HG02610 (cell line): ENCODE measurements around the gene SPRED2.

ENCODE experiments used
- ATAC-seq: cut with Tn5 transposase; IDR thresholded peaks from one replicate; pipeline ENCODE4 v1.9.1; 2021; ENCODE audit warnings: mild to moderate bottlenecking, moderate library complexity; ENCODE audit not compliant: unreplicated experiment

SPRED2 gene

GRCh38 chr2:65369980-65370379, 62.4 kb downstream of the SPRED2 start:
- ATAC-seq = no peak

GRCh38 chr2:65369574-65369973, 62.8 kb downstream of the SPRED2 start:
- ATAC-seq = no peak

- no peak for ATAC-seq
Observed at GRCh38 chr2:65368468-65368867, 63.9 kb downstream of the SPRED2 start.

- no peak for ATAC-seq
Observed at GRCh38 chr2:65367524-65367923, 64.9 kb downstream of the SPRED2 start.

- ATAC-seq = no peak
Observed at GRCh38 chr2:65366595-65367125, 65.7 kb downstream of the SPRED2 start.

- no peak for ATAC-seq
Observed at GRCh38 chr2:65364986-65365733, 67.2 kb downstream of the SPRED2 start.

GRCh38 chr2:65363879-65364666, 68.3 kb downstream of the SPRED2 start:
- ATAC-seq = no peak

GRCh38 chr2:65361623-65362022, 70.8 kb downstream of the SPRED2 start:
- ATAC-seq = no peak

GRCh38 chr2:65360441-65360840, 72.0 kb downstream of the SPRED2 start:
- no peak for ATAC-seq

- ATAC-seq = no peak
Observed at GRCh38 chr2:65358678-65359400, 73.6 kb downstream of the SPRED2 start.

GRCh38 chr2:65357959-65358294, 74.5 kb downstream of the SPRED2 start:
- peak; percentile 85 for ATAC-seq

GRCh38 chr2:65357095-65357958, 75.1 kb downstream of the SPRED2 start:
- peak; percentile 56 for ATAC-seq

- no peak for ATAC-seq
Observed at GRCh38 chr2:65355186-65355831, 77.1 kb downstream of the SPRED2 start.

- no peak for ATAC-seq
Observed at GRCh38 chr2:65354773-65355172, 77.6 kb downstream of the SPRED2 start.

- ATAC-seq = no peak
Observed at GRCh38 chr2:65353927-65354326, 78.5 kb downstream of the SPRED2 start.

GRCh38 chr2:65353046-65353445, 79.4 kb downstream of the SPRED2 start:
- no peak for ATAC-seq

GRCh38 chr2:65351948-65352595, 80.3 kb downstream of the SPRED2 start:
- ATAC-seq = no peak

- no peak for ATAC-seq
Observed at GRCh38 chr2:65351234-65351947, 81.0 kb downstream of the SPRED2 start.

GRCh38 chr2:65350651-65351056, 81.7 kb downstream of the SPRED2 start:
- ATAC-seq = no peak
